Suppressor macrophage treated with lipopolysaccharide for 4 hours (primary cell): ENCODE measurements around the gene PACS1.
A peak's percentile ranks its signal among the peaks of the same experiment; 100 is the strongest.

Source experiments
- DNase-seq: peaks from one replicate; pipeline ENCODE4 v3.0.0-alpha.2; 2020

The PACS1 gene

DNA sequence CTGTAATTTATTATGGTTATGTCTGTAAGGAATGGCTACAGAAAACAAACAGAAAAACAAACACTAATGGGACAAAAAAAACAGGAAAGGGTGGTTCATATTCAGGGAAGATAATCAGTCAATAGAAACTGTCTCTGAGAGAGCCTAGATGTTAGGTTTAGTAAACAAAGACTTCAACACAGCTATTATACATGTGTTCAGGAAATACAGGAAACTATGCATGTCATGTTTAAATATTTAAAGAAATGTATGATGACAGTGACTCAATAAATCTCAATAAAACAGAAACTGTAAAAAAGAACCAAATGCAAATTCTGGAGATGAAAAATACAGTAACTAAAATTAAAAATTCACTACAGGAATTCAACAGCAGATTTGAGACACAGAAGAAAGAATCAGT lies 76.0 kb downstream of the PACS1 start:
- DNase-seq = no peak

DNA sequence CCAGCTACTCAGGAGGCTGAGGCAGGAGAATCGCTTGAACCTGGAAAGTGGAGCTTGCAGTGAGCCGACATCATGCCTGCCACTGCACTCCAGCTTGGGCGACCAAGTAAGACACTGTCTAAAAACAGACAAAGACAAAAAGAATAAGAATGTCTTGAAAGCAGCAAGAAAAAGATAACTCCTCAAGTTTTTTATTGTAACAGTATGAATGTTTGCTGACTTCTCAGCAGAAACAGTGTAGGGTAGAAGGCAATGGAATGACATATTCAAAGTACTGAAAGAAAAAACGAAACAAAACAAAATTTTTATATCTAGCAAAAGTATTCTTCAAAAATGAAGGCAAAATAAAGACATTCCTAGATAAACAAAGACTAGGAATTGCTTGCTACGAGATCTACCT lies 76.9 kb downstream of the PACS1 start:
- no peak for DNase-seq

DNA sequence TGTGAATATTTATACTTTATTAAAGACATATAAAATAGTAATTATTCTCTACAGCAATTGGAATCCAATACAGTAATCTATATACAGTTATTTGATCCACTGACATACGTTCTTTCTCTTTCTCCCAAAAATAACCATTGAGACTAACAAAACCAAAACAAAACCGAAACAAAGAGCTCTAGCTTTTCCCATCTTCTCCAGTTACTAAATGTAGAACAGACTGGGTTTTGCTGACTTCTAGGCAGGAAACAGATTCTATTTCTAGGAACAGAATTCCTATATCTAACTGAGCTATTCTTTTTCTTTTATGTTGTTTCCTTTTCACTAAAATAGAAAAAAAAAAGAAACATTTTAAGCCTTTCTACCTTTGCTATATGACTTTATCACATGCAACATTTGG lies 80.1 kb downstream of the PACS1 start:
- peak; percentile 37 for DNase-seq

DNA sequence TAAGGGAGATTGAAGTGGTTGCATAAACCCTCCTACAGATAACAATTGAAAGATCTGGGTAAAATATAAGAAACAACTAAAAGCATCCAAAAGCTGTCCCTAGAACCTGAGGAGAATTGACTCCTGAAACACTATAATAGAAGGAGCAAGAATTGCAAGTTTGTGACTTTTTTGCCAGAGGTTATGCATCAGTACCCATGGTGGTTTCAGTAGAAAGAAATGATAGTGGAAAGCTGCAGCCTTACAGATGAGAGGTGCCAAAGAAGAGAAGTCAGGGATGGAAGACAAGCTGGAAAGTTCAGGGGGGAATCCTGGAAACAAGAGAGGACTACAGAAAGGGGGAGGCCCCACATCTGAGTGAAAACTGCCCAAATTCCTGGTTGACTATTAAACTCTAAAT lies 80.7 kb downstream of the PACS1 start:
- no peak for DNase-seq

DNA sequence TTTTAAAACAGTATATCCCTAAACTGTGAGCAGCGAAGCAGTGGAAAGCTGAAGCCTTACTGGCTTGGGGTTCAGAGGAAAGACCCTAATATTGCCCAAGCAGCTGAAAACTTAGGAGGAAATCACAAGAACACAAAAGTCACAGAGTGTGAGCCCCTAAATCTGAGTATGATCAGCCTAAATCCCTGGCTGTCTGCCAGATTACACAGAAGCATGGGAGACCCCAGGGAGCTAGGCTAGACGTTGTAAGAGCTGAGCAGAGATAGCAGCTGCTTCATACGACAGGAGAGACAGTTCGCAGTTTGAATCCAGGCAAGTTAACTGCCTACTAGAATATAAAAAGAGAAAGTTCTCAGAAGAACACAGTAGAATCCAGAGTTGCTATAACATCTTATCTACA lies 81.2 kb downstream of the PACS1 start:
- no peak for DNase-seq

DNA sequence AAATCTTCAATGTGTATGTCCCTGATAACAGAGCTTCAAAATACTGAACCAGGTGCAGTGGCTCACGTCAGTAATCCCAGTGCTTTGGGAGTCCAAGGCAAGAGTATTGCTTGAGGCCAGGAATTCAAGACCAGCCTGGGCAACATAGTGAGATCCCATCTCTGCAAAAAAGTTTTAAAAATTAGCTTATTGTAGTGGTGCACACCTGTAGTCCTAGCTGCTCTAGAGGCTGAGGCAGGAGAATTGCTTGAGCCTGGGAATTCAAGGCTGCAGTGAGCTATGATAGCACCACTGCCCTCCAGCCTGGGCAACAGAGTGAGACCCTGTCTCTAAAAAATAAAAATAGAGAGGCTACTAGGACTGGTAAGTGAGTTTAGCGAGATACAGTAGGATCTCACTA lies 84.0 kb downstream of the PACS1 start:
- DNase-seq = no peak

DNA sequence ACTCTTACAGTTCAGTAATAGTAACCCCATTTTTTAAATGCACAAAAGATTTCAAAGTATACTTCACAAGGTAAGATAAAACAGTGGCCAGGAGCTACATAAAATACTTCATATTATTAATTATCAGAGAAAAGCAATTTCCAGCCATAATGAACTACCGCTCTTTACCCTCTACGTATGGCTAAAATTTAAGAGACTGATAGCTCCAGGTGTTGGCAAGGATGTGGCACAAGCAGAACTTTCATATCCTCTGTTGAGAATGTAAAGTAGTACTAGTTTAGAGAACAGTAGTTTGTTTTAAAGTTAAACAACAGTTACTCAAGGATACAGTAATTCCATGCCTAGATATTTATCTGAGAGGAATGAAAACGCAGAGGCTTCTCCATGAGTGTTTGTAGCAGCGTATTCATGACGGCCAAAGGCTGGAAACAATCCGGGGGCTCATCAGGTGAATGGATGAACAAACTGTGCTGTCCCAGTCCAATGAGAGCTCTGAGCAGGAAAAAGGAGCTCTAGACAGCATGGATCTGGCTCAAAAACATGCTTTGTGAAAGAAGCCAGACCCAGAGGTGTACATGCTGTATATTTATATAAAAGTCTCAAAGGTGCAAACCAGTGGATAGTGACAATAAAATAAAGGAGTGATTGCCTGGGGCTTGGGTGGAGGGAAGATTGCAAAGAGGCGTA lies 85.5 kb downstream of the PACS1 start:
- no peak for DNase-seq

DNA sequence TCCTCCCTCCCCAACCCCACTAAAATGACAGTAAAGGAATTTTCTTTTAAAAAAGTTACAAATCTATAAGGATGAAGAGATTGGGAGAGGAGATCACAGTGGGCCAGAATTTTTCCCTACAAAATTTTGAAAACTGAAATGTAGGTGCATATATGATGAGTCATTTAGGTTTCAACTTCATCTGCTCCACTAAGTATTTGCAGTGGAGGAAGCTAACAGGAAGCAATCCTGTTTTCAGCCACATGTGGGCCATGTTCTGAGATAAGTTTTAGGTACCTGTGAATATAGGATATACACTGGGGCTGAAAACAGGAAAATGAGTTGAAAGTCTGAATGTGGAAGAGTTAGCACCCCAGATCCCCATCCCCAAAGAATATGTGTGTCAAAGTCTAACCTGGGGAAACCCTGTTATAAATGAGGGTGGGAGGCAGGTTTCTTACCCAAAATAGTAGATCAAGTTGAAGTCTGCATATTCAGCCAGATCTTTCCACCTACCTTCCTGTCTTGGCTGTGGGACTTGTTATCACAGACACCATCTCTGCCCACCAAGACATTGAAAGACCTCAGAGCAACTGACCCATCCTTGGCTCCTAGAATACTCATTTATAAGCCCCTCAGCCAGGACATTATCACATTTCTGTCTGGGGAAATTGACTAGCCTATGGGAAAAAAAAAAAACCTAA lies 87.3 kb downstream of the PACS1 start:
- no peak for DNase-seq

DNA sequence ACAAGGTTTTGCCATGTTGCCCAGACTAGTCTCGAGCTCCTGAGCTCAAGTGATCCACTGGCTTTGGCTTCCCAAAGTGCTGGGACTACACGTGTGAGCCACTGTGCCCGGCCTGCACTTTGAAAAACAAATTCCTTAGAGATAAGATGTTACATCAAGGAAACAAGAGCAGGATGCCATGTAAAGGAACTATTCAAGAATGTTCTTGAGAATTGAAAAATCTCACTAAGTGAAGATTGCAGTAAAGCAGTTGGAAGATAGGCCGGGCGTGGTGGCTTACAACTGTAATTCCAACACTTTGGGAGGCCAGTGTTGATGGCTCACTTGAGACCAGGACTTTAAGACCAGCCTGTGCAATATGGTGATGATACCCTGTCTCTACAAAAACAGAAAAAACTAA lies 88.1 kb downstream of the PACS1 start:
- no peak for DNase-seq

DNA sequence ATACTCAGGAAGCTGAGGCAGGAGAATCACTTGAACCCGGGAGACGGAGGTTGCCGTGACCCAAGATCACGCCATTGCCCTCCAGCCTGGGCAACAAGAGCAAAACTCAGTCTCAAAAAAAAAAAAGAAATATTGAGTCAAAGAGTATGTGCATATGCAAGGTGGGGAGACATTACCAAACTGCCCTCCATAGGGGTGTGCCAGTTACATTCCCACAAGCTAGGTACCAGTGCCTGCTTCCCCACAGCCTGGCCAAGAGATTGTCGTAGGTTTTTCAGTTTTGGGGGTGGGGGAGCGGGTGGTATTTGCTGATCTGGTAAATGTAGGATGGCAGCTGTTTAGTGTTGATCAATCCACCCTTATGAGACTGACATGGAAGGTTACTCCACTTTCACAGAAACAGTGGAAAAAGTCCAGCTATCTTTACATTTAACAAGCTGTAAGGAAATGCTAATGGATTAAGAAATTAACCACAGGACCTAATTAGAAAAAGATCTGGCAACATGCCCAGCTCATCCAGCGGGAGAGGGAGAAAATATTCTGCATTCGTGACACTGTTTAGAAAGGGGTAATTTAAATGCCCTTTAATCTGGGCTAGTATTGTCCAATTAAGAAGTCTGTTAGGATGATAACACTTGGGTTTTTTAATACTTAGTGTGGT lies 89.4 kb downstream of the PACS1 start:
- DNase-seq = no peak

DNA sequence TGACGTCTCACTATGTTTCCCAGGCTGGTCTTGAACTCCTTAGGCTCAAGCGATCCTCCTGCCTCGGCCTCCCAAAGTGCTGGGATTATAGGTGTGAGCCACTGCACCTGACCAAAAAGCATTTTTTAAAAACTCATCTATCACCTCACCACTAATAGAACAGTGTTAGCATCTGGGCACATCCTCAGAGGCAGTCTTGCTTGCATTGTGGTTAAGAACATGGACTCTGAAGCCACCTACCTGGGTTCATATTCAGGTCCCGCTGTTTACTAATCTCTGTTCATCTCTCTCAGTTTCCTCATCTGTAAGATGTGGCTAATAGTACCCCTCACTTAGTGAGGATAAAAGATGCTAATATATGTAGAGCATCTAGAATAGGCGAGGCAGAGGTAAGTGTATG lies 90.6 kb downstream of the PACS1 start:
- DNase-seq = no peak

DNA sequence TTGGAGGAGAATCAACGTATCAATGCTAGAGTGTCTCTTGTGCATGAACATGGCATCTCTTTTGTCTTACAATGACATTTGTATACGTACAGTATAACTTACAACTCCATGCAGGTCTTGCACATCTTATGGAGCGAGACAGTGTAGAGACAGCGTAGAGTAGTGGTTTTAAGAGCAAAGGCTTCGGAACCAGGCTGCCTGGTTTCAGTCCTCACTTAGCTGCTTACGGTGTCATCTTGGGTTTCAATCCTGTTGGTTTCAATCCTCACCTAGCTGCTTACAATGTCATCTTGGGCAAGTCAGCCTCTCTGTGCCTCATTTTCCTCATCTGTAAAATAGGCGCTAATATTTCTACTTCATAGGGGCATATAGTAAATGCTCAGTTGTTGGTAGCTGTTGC lies 98.2 kb downstream of the PACS1 start:
- DNase-seq = no peak

DNA sequence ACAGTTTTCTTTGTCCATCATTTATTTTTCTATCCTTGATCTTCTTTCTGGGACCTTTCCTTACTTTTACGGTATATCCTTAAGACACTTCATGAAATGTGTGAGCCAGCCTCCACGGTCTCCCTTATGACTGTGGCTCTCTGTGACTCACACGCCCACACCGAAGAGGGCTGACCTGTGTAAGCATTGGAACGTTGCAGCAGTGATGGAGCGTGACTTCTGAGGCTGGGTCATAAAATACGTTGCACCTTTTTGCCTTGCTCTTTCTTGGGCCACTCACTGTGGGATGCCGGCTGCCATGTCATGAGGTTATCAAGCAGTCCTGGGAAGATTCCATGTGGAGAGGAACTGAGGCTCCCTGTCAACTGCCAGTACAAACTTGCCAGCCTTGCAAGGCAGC lies 102.1 kb downstream of the PACS1 start:
- DNase-seq = peak; percentile 30

DNA sequence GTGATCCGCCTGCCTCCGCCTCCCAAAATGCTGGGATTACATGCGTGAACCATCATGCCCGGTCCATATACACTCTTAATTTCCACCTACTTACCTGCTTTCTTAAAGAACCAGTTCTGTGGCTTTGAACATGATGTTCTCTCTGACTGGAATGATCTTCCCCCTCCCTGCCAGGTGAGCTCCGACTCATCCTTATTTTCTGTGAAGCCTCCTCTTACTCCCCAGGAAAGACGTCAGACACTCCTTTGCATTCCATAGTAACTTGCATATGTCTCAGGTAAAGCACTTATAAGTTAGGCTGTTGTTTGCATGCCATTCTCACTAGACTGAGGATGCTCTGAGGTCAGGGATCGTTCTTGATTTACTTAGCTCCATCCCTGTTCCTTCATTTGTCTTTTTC lies 106.6 kb downstream of the PACS1 start:
- DNase-seq = no peak

DNA sequence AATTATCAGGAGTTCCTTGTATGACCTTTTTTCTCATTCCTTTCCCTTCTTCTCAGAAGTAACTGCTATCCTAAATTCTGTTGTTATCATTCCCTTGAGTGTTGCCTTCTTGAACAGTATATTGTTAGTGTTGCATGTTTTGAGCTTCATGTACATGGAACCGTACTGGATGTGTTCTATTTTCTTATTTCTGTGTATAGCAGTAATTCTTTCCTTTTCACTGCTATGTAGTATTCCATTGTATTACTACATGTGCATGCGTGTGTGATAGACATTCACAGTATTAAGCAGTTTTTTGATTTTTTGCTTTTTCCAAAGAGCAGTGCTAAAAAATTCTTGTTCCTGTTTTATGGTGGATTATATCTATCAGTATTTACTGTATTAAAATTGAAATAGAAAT lies 108.1 kb downstream of the PACS1 start:
- DNase-seq = no peak

DNA sequence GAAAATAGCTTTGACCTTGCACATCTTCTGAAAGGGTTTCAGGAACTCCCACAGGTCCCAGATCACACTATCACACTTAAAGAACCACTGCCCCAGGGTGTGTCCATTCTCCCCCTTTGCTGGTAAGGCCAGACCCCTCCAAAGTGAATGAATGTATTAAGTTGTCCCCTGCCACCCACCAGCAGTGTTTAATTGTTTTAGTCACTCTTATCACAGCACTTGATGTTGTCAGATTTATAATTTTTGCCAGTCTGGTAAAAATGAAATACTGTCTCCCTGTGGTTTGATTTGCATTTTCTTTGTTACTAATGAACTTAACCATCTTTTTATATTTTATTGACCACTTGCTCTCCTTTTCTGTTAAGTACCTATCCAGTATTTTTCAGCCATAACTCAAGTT lies 108.8 kb downstream of the PACS1 start:
- no peak for DNase-seq

DNA sequence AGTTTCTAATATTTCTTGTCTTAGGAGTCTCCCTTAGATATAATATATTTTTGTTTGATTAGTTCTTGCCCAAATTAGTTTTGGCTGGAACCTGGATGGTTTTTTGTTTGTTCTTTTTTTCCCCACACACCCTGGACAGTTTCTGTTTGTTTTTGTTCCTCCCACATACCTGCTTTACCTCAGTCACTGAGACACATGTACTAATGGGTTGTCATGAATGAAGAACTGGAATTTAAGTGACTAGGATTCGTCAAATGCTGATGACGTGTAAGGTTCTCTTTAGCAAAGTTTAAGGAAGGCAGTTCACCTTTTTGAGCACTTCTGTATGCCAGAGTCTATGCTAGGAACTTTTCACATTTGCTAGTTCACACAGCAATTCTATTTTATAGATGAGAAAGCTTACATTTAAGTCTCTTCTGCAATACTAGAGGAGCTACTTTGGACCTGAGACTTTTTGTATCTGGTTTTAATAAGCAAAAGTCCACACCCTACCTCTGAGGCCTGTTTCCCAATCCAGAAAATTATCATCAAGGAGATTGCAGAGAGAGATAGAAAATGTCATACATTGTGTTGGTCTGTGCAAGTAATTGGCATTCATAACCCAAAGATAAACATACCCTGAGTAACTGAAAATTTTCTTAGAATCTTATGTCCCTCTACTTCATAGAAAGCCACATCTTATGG lies 111.7 kb downstream of the PACS1 start:
- no peak for DNase-seq

DNA sequence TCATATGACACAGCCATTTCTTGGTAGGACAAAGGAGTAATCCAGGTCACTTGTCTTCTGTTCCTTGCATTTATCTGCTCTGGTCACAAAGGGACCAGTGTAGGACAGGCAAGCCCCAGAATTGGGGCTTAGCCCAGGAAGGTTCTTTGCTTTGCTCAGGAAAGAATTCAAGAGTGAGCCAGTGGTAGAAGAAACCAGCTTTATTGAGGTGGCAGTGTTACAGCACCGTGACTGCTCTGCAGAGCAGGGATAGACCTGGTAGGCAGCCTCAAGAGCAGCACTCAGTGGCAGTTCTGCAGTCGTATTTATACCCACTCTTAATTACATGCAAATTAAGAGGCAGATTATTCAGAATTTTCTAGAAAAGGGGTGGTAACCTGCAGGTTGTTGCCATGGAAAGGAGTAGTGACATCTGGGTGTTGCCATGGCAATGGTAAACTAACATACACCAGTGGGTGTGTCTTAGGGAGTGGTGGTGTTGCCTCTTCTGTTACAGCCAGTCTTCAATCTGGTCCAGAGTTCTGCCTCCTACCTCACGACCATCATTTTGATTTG lies 113.5 kb downstream of the PACS1 start:
- DNase-seq = no peak

DNA sequence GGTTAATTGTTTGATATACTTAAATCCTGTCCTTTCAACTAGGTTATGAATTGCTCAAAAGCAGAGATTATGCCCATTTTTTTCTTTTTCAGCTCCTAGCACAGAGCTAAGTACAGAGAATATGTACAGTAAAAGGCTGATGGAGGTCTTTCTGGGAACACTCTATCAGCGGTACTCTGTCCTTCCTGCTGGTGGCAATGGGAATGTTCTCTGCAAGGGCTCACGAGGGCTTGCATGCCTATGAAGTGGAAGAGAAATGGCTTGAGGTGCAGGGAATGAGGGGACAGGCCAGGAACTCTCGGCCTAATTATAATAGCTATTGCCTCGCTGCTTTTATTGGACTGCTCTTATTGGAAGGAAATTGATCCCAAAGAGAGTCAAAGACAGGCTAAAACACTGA lies 114.7 kb downstream of the PACS1 start:
- DNase-seq = no peak

DNA sequence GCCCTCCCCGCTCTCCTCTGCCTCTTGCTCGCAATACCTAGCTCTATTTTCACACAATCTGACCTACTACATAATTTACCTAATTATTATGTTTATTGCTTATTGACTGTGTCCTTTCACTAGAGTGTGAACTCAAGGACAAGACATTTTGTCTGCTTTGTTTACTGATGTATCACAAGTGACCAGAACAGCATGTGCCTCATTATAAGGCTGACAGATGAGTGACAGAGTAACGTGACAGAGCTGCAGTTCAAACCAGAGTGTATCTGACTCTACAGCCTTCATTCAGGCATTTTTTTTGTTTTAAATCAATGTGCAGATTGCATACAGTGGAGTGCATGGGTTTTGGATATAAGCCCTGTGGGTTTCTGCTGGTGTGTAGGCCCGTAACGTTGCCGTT lies 116.4 kb downstream of the PACS1 start:
- DNase-seq = no peak

DNA sequence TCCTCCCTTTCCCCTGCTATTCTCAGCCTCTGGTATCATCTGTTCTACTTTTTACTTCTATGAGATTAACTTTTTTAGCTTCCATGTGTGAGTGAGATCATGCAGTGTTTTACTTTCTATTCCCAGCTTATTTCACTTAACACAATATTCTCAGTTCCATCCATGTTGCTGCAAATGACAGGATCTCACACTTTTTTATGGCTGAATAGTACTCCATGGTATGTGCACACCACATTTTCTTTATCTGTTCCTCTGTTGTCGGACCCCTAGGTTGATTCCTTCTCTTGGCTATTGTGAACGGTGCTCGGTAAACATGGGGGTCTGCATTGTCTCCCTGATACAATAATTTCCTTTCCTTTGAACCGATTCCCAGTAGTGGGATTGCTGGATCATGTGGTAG lies 117.4 kb downstream of the PACS1 start:
- no peak for DNase-seq

DNA sequence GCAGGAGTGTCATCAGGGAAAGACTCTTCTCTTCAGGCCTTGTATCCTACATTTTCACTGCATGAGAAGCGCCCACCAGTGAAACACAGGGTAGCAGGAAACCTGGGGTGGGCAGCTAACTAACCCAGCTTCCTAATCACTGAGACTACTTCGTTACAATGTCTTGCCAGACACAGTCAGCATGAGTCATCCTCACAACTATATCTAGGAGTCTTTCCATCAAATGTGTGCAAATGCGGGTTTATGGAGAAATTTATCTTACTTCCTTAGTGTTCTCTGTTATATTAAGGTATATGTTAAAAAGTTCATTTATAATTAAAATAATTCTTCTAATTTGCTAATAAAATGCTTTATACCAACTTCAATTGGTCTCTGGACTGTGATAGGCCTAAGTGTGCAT lies 118.5 kb downstream of the PACS1 start:
- peak; percentile 13 for DNase-seq

DNA sequence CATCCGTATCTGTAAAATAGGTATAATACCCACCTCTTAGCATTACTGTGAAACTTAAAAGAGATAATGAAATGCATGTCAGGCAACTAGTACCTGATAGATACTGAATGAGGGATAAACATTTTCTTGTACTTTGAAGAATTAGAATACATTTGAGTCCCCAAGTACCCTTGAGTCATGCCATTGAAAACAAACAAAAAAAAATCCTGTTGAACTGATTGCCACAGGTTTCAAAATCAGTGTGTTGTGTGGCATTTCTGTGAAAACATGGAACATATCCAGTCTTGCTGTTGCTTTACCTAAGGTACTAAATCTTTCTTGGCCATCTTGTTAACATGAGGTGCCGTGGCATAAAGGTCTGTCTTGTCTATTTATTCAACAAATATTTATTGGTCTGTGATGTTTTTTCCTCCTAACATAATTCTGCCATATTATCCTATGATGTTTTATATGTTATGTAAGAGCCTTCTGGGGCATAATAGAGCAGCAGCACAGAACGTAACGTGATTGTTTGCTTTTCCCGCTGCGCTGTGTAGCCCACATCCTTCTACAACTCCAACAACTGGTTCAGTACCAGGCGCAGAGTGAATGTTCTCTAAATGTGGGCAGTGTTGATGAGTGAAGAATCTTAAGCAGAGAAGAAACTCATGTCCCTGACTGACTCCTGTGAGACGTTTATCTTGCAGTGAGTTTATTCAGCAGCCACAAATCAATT lies 119.1 kb downstream of the PACS1 start:
- DNase-seq = no peak
